GM12878 (cell line): ENCODE data around the gene TAF4. TPM values are rescaled to one million over a fixed set of nuclear protein-coding genes. Genes with fewer than 3 reads are reported as not detected.

Experiments
- ATAC-seq: fragments of 200-7000 bp; cut with Tn5 transposase; 3 replicates; pipeline ENCODE4 v1.9.1; 2020; ENCODE audit warnings: mild to moderate bottlenecking, moderate library complexity
- BruUV-seq: library from RNA; stranded (reverse); fragments of 400-500 nt; replicated peaks from 2 replicates; lab custom pipeline; 2021; lab: Mats Ljungman, UMichigan
- CTCF ChIA-PET: fragments of 300-600 bp; sonication (Branson Sonifier 250); formaldehyde crosslinking; extraction: SDS; loops from one replicate; lab custom pipeline; 2021; ENCODE audit warnings: inconsistent platforms; lab: Yijun Ruan, JAX
- POLR2A ChIA-PET: fragments of 350-600 bp; formaldehyde crosslinking; extraction: SDS; loops from one replicate; lab custom pipeline; 2021; ENCODE audit warnings: inconsistent platforms; lab: Charles Lee
- RAD21 ChIA-PET: fragments of 300-600 bp; sonication (Branson Sonifier 250); formaldehyde crosslinking; loops from one replicate; lab custom pipeline; 2023; ENCODE audit warnings: antibody characterized with exemption; ENCODE audit not compliant: unreplicated experiment; lab: Charles Lee
- SMC1A ChIA-PET: fragments of 300-600 bp; sonication (Branson Sonifier 250); formaldehyde crosslinking; loops from one replicate; lab custom pipeline; 2023; ENCODE audit not compliant: unreplicated experiment, uncharacterized antibody; lab: Charles Lee
- DNase-seq: peaks from one replicate; pipeline ENCODE4 v3.0.0-alpha.2; 2011; ENCODE audit warnings: low read depth, low spot score
- FAIRE-seq: peaks from 3 replicates; lab custom pipeline; 2011; peaks lifted over from hg19 to GRCh38; lab: Jason Lieb, UNC
- H2AFZ ChIP-seq: 2 replicates; pipeline ENCODE4 v1.6.0; 2011; ENCODE audit warnings: low read depth, low read length, control low read depth; ENCODE audit not compliant: control insufficient read depth
- H3K27ac ChIP-seq: 2 replicates; pipeline ENCODE4 v1.5.1; 2011; ENCODE audit warnings: control low read depth; ENCODE audit not compliant: control insufficient read depth, insufficient read depth
- H3K27me3 ChIP-seq, 2 experiments: replicated peaks in 1 of 2; 2 replicates each; pipeline versions ENCODE4 v1.6.0 to v1.6.1; 2011; ENCODE audit warnings: low read length in 1 of 2; ENCODE audit not compliant: control insufficient read depth in 2 of 2, insufficient read depth in 2 of 2
- H3K36me3 ChIP-seq, 2 experiments: 2 replicates each; pipeline ENCODE4 v1.5.1; 2011; ENCODE audit warnings: low read length in 1 of 2; ENCODE audit not compliant: control insufficient read depth in 2 of 2, insufficient read depth in 2 of 2
- H3K4me1 ChIP-seq: 2 replicates; pipeline ENCODE4 v1.6.1; 2011; ENCODE audit warnings: mild to moderate bottlenecking, low read length, moderate library complexity, mixed read lengths; ENCODE audit not compliant: control insufficient read depth, insufficient read depth
- H3K4me2 ChIP-seq: 2 replicates; pipeline ENCODE4 v1.6.0; 2011; ENCODE audit warnings: control low read depth; ENCODE audit not compliant: control insufficient read depth, insufficient read depth
- H3K4me3 ChIP-seq: fragments of 200-600 bp; sonication (generic); 2 replicates; pipeline ENCODE4 v1.5.1; 2016
- H3K79me2 ChIP-seq: 2 replicates; pipeline ENCODE4 v1.6.0; 2011; ENCODE audit warnings: low read length; ENCODE audit not compliant: control insufficient read depth, insufficient read depth
- H3K9ac ChIP-seq: 2 replicates; pipeline ENCODE4 v1.8.0; 2011; ENCODE audit warnings: low read length, control low read depth, mixed read lengths; ENCODE audit not compliant: control insufficient read depth, insufficient read depth
- H3K9me3 ChIP-seq: replicated peaks from 3 replicates; pipeline ENCODE4 v1.5.1; 2011; ENCODE audit warnings: mild to moderate bottlenecking, low read length; ENCODE audit not compliant: control insufficient read depth, insufficient read depth
- H4K20me1 ChIP-seq: 2 replicates; pipeline ENCODE4 v1.6.0; 2011; ENCODE audit not compliant: control insufficient read depth, insufficient read depth
- HDGF ChIP-seq: fragments of 450-650 bp; IDR thresholded peaks from 2 replicates; pipeline ENCODE4 v1.6.1; 2016; ENCODE audit warnings: antibody characterized with exemption
- IRF5 ChIP-seq: fragments of 450-650 bp; IDR thresholded peaks from 2 replicates; pipeline ENCODE4 v1.6.1; 2017; ENCODE audit warnings: borderline replicate concordance
- NFXL1 ChIP-seq: fragments of 450-650 bp; IDR thresholded peaks from 2 replicates; pipeline ENCODE4 v1.6.1; 2017; ENCODE audit warnings: antibody characterized with exemption, mild to moderate bottlenecking, borderline replicate concordance
- NR2C1 ChIP-seq: fragments of 450-650 bp; IDR thresholded peaks from 2 replicates; pipeline ENCODE4 v1.6.1; 2017; ENCODE audit warnings: antibody characterized with exemption, mild to moderate bottlenecking, moderate library complexity
- PAX8 ChIP-seq: fragments of 450-650 bp; IDR thresholded peaks from 2 replicates; pipeline ENCODE4 v1.6.1; 2017; ENCODE audit warnings: mild to moderate bottlenecking, moderate library complexity
- SMC3 ChIP-seq: IDR thresholded peaks from 2 replicates; pipeline ENCODE4 v1.6.1; 2011; ENCODE audit warnings: low read length, improper control_type of control experiment, borderline replicate concordance
- SP1 ChIP-seq: IDR thresholded peaks from one replicate; pipeline ENCODE4 v1.6.1; 2011; ENCODE audit warnings: low read depth, low read length
- TCF3 ChIP-seq: IDR thresholded peaks from 2 replicates; pipeline ENCODE4 v1.6.1; 2012; ENCODE audit warnings: low read depth, mild to moderate bottlenecking, low read length, borderline replicate concordance; ENCODE audit not compliant: insufficient read depth
- ZBTB40 ChIP-seq: fragments of 450-650 bp; IDR thresholded peaks from 2 replicates; pipeline ENCODE4 v1.6.1; 2016; ENCODE audit warnings: mild to moderate bottlenecking, moderate library complexity, borderline replicate concordance
- WGBS: methylation state at CpG from one replicate; pipeline ENCODE4 v1.1.6; 2016; ENCODE audit warnings: low lambda C conversion rate; ENCODE audit not compliant: insufficient replicate concordance, insufficient coverage; ENCODE audit errors: missing lambda C conversion rate; 5-methylcytosine and 5-hydroxymethylcytosine counted together
- in situ Hi-C: fragments of 300-500 bp; cut with MboI; formaldehyde crosslinking; loops from 9 replicates; pipeline ENCODE4 v1.14.3; 2018; ENCODE audit warnings: mixed read lengths
- intact Hi-C: fragments of 100-400 bp; cut with micrococcal nuclease; formaldehyde crosslinking; loops from one replicate; pipeline ENCODE4 v1.14.2; 2022; ENCODE audit not compliant: unreplicated experiment
- polyA plus RNA-seq, 11 experiments: library from polyadenylated mRNA; depleted of rRNA in 4 of 11; unstranded in 6 of 11; stranded (reverse) in 5 of 11; fragments of >200 nt; fragmentation: Nextera tagmentation in 4 of 11; fragmentation: Illumina TruSeq in 1 of 11; extraction: Ambion mirVana in 4 of 11; extraction: Trizol in 1 of 11; gene quantifications; 1 replicate in 1 of 11; 2 replicates in 10 of 11; pipeline versions ENCODE4 v1.2.1 to v1.2.3, GENCODE V29; 2011 to 2016; ENCODE audit warnings: inconsistent platforms in 2 of 11, missing spikeins in 2 of 11, low read depth in 1 of 11
- total RNA-seq, 4 experiments: library from RNA; depleted of rRNA in 3 of 4; stranded (reverse); fragments of >200 nt in 3 of 4; fragmentation: Illumina TruSeq in 1 of 4; extraction: Trizol in 1 of 4; gene quantifications; 2 replicates each; pipeline versions ENCODE4 v1.2.1 to v1.2.3, GENCODE V29; 2013 to 2021
- TF ChIP-seq, protein P1 (sequence below): fragments of 450-650 bp; conservative IDR thresholded peaks from 2 replicates; pipeline ENCODE4 v1.6.1; 2017; ENCODE audit warnings: mild to moderate bottlenecking, moderate library complexity

TAF4 gene
- total and polyA plus RNA-seq, 10 of the 15 experiments (the other 5 are each of a cell fraction or from before 2014, with no cell fraction given) = 0.39 to 16.9 (median 3.4) TPM

DNA sequence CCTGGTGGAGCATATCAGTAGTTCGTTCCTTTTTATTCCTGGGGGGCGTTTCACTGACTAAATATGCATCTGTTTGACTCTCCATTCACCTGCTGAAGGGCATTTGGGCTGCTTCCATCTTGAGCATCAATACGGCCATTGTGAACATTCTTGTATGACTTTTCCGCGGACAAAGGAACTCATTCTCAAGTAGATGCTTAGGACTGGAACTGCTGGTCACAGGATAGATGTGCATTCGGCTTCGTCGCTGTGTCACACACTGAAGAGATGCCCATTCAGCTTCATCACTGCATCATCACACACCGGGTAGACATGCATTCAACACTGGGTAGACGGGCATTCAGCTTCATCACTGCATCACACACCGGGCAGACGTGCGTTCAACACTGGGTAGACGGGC is 95.3 kb downstream of the TAF4 start:
- TF ChIP-seq TCF3 (no peak), PAX8 (no peak)
- TF ChIP-seq, protein P1, sequence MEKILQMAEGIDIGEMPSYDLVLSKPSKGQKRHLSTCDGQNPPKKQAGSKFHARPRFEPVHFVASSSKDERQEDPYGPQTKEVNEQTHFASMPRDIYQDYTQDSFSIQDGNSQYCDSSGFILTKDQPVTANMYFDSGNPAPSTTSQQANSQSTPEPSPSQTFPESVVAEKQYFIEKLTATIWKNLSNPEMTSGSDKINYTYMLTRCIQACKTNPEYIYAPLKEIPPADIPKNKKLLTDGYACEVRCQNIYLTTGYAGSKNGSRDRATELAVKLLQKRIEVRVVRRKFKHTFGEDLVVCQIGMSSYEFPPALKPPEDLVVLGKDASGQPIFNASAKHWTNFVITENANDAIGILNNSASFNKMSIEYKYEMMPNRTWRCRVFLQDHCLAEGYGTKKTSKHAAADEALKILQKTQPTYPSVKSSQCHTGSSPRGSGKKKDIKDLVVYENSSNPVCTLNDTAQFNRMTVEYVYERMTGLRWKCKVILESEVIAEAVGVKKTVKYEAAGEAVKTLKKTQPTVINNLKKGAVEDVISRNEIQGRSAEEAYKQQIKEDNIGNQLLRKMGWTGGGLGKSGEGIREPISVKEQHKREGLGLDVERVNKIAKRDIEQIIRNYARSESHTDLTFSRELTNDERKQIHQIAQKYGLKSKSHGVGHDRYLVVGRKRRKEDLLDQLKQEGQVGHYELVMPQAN = no peak
- BruUV-seq = no TSS peak
- Histone ChIP-seq H4K20me1 (no peaks in the 10 kb centered on the region), H3K36me3 (peaks cover 4 to 7% of the 10 kb centered on the region in 2 experiments; a peak in 3 of 4 replicates), H3K4me2 (no peak overlapping the region), H3K27me3 (no peaks in the 10 kb centered on the region), H2AFZ (no peak overlapping the region), H3K9me3 (no peaks in the 10 kb centered on the region), H3K9ac (no peak overlapping the region), H3K4me3 (no peak overlapping the region), H3K79me2 (no peaks in the 10 kb centered on the region), H3K27ac (no peak overlapping the region), H3K4me1 (no peaks in the 10 kb centered on the region)
- DNase-seq (no peak), FAIRE-seq (no peak), ATAC-seq (no peak)
- CTCF ChIA-PET = no interaction called here
- intact Hi-C loops (no loop called here), in situ Hi-C loops (no loop called here)
- POLR2A ChIA-PET = no interaction called here
- WGBS = 79% methylated on average over 14 of the region's 14 CpGs
- SMC1A ChIA-PET = no interaction called here
- RAD21 ChIA-PET = no interaction called here

DNA sequence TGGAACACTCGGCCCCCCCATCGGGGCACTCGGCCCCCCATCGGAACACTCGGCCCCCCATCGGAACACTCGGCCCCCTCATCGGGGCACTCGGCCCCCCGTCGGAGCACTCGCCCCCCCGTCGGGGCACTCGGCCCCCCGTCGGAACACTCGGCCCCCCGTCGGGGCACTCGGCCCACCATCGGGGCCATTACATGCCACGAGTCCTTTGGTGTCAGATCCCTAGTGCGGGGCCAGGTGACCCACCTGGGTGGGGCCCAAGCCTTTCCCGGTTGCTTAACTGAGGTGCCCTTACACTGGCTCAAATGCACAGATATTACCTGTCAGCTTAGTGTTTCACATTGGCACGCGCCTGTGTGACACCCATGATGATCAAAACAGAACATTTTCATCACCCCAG is 95.9 kb downstream of the TAF4 start:
- H2AFZ ChIP-seq = no peak overlapping the region
- H3K4me1 ChIP-seq = no peaks in the 10 kb centered on the region
- POLR2A ChIA-PET = no interaction called here
- H3K9me3 ChIP-seq = no peaks in the 10 kb centered on the region
- no peaks in the 10 kb centered on the region for H4K20me1 ChIP-seq
- no TSS peak for BruUV-seq
- DNase-seq (no peak), ATAC-seq (no peak), FAIRE-seq (no peak)
- no peak overlapping the region for H3K4me2 ChIP-seq
- CTCF ChIA-PET = no interaction called here
- RAD21 ChIA-PET = no interaction called here
- SMC1A ChIA-PET = no interaction called here
- H3K9ac ChIP-seq = no peak overlapping the region
- H3K27me3 ChIP-seq = no peaks in the 10 kb centered on the region; a peak in 1 of 4 replicates
- H3K79me2 ChIP-seq = no peaks in the 10 kb centered on the region
- H3K36me3 ChIP-seq = peaks cover 4 to 7% of the 10 kb centered on the region in 2 experiments; a peak in 3 of 4 replicates
- H3K4me3 ChIP-seq = no peak overlapping the region
- H3K27ac ChIP-seq = no peak overlapping the region
- 90% methylated on average over 9 of the region's 27 CpGs for WGBS
- intact Hi-C loops (no loop called here), in situ Hi-C loops (loop anchor here (5.0 kb wide), 1 partner anchor 53 kb away; no protein-coding TSS in a partner anchor)
- TF ChIP-seq ZBTB40 (no peak), NR2C1 (no peak), HDGF (no peak), NFXL1 (no peak), SP1 (no peak), IRF5 (no peak), SMC3 (no peak)
